T-helper 2 cell (primary cell): Measurements from ENCODE around the gene IGF2BP2.

Source experiments
- DNase-seq, 5 experiments: peaks; one replicate each; pipeline versions ENCODE4 v3.0.0 to v3.0.0-alpha.2; 2012 to 2022

The IGF2BP2 gene

GRCh38 chr3:185764163-185764979 lies 60.5 kb downstream of the IGF2BP2 start:
- no peak for DNase-seq

GRCh38 chr3:185763347-185764005 lies 61.4 kb downstream of the IGF2BP2 start:
- DNase-seq: no peak

DNA sequence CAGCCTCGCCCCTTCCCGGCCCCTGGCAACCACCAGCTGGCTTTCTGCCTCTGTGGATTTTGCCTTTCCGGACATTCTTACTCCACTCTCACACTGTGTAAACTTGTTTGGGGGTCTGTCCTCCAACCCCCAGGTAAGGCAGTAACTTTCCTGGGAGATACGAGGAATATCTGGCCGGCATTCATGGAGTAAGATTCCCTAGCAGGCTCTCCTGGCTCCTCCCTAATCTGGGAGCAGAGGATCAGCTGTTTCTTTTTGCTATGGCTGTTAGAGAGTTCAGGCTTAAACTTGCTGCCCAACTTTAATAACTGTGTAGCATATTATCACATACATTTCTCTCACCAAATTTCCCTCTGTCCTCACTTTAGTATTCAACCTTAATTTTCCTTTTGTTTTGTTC lies 64.3 kb downstream of the IGF2BP2 start:
- DNase-seq: no peak

GRCh38 chr3:185760088-185760487 lies 64.8 kb downstream of the IGF2BP2 start:
- no peak for DNase-seq

- no peak for DNase-seq
Observed at GRCh38 chr3:185759512-185759911, 65.3 kb downstream of the IGF2BP2 start.

GRCh38 chr3:185758912-185759311 lies 65.9 kb downstream of the IGF2BP2 start:
- no peak for DNase-seq

DNA sequence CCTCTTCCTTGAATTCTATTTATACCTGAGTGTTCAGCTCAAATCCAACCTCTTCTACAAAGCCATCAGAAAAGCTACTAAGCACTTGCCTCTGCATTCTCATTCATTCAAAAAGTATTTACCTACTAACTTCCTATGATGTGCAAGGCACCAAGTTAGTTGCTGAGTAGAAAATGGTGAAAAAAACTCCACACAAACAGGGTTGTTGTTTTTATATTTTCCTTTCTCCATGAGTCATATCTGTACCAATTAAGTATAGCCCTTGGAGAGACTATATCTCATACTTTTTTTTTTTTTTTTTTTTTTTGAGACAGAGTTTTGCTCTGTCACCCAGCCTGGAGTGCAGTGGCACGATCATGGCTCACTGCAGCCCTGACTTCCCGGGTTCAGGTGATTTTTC lies 67.7 kb downstream of the IGF2BP2 start:
- no peak for DNase-seq

DNA sequence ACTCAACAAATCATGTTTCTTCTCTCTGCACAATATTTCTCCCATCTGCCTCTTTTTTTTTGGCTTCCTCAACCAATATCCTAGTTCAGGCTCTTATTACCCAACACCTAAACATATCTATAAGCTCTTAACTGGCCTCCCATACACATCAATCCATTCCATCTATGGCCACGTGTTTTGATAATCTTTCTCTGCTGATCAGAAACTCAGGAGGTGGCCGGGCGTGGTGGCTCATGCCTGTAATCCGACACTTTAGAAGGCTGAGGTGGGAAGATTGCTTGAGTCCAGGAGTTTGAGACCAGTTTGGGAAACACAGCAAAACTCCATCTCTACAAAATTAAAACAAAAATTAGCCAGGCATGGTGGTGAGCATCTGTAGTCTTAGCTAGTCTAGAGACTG lies 68.4 kb downstream of the IGF2BP2 start:
- no peak for DNase-seq

DNA sequence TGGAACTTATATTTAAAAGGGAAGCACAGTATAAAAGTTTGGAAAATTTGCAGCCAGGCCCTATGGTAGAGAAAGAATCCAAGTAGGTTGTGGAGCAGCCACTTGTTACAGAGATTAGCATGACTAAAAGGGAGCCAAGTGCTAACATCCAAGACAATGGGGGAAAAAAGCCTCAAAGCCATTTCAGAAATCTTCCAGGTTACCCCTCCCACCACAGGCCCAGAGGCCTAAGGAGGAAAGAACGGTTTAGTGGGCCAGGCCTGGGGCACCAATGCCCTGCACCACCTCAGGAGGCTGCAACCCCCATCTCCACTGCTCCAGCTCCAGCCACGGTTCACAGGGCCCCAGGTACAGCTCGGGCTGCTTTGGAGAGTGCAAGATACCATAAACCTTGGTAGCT lies 69.9 kb downstream of the IGF2BP2 start:
- no peak for DNase-seq

GRCh38 chr3:185753354-185753753 lies 71.5 kb downstream of the IGF2BP2 start:
- DNase-seq: no peak

- DNase-seq: no peak
Observed at GRCh38 chr3:185750702-185751101, 74.1 kb downstream of the IGF2BP2 start.

DNA sequence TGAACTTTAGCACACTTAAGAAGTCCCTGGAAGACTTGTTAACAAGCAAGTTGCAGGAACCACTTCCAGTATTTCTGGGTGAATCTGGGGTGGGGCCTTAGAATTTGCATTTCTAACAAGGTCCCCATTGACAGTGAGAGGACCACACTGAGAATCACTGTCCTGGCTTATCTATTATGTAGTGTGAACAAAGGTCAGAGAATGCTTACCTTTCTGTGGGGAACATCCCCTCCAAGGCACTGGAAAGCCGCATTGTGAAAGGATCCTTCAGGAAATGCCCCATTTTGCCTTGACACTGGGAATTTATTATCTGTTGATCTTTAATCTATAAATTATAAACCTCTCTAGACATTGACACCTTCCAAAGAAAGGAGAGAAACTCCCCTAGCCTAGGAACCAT lies 74.8 kb downstream of the IGF2BP2 start:
- DNase-seq: no peak

- DNase-seq: no peak
Observed at GRCh38 chr3:185746470-185746869, 78.4 kb downstream of the IGF2BP2 start.

GRCh38 chr3:185744997-185745843 lies 79.6 kb downstream of the IGF2BP2 start:
- DNase-seq: no peak

- DNase-seq: no peak
Observed at GRCh38 chr3:185741586-185741985, 83.3 kb downstream of the IGF2BP2 start.

DNA sequence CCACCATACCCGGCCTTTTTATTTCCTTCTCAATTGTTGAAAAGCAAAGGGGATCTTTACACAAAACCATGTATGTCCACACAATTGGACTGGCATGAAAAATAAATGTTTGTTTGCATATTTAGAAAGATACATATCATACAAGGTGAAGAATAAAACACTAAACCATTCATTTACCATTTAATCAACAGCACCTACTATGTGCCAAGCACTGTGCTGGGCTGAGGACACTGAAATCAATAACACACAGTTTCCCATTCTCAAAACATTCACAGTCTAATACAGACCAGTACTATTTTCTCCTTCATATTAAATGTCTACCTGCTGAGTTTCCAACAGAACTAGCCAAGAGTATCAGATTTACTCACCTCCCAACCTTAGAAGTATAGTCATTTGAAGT lies 84.7 kb downstream of the IGF2BP2 start:
- DNase-seq: no peak

- no peak for DNase-seq
Observed at GRCh38 chr3:185739264-185739701, 85.6 kb downstream of the IGF2BP2 start.

DNA sequence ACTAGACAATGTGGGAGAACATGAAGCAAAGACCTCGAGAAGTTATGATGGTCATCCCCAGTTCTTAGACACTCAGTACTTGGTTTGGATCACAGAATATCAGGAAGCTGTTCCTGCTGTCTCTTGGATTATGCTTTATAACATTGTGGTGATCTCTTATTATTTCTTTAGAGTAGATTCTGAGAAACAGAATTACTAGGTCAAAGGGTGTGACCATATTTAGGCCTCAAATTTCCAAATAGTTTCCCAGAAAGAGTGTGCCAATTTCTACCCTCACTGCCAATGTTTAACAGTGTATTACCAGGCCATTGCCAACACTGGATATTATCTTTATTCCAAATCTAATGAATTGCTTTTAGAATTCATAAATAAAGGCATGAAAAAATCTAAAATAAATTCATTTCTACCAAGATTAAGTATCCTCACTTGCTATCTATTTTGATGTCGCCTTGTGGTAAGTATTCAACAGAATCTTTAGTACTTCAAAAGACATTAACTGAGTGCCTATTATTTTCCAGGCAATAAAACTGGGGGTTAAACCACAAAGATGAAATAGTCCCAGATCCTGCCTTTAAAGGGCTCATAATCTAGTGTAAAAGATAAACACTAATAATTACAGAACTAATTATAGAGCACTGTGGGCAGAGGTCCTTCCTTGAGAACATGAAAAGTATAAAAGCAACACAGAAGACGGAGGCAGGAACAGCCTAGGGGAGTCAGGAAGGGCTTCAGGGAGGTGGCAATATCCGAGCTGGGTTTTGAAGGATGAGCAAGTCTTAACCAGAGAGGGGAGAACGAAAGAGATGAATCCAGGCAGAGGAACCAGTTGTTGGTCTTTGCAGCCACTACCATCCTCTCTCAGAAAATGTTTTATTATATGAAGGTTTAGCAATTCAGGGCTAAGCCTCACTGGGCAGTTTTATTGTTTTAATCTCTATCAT lies 86.8 kb downstream of the IGF2BP2 start:
- no peak for DNase-seq

DNA sequence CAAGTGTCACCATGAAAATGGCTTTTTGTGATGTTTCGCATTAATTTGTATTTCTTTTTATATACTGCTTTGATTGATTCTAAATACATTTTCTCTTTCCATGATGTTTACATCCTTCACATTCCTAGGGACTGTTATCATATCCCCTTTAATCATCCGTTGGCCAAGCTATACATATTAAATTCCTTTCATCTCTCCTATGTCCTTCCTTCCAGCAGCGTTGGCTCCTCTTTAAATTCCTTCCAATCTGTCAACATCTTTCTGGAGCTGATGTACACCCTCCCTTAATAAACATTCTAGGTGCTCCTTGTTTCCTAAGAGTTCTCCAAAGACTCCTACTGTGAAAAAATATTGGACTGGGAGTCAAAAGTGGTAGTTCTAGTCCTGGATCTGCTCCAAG lies 87.8 kb downstream of the IGF2BP2 start:
- DNase-seq: no peak

- no peak for DNase-seq
Observed at GRCh38 chr3:185734725-185735096, 90.1 kb downstream of the IGF2BP2 start.

DNA sequence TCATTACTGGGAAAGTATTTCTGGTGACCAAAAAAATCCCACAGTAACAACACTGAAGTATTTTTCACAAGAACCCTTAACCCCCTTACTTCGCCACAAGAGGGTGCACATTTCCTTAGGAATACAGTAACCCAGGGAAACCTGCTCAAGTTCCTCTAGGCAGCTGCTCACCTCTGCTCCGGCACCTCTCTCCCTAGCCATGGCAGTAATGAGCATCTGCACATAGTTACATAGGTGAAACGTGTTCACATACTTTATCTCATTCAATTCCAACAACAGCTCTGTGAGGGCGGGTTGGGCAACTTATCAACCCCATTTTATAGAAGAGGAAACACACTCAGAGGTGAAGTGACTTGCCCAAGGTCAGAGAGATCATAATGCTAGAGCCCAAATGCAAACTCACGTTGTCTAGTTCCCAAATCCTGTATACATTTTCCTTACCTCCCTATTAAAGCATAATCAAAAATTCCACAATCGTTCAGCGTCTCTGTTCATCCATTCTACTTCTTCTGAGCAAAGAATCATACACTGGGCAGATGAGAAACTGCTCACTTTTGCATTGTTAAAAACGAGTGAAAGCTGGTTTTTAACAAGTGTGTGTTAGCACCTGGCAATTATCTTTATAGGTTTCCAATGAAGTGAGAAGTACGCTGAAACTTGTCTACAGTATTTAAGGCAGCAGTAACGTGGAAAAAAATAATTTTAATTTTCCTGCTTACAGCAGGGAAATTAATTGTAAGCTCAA lies 90.7 kb downstream of the IGF2BP2 start:
- DNase-seq: peak in 1 of 5 experiments; percentile 4

- DNase-seq: no peak
Observed at GRCh38 chr3:185732782-185733181, 92.1 kb downstream of the IGF2BP2 start.
